ENCODE results near the gene PTPN5.
A peak's percentile ranks its signal among the peaks of the same experiment; 100 is the strongest.

PTPN5 gene

GRCh38 chr11:18736590-18737148 is 54.9 kb downstream of the PTPN5 start:
- no peak for DNase-seq

GRCh38 chr11:18733202-18733601 is 58.4 kb downstream of the PTPN5 start:
- no peak for DNase-seq

DNA sequence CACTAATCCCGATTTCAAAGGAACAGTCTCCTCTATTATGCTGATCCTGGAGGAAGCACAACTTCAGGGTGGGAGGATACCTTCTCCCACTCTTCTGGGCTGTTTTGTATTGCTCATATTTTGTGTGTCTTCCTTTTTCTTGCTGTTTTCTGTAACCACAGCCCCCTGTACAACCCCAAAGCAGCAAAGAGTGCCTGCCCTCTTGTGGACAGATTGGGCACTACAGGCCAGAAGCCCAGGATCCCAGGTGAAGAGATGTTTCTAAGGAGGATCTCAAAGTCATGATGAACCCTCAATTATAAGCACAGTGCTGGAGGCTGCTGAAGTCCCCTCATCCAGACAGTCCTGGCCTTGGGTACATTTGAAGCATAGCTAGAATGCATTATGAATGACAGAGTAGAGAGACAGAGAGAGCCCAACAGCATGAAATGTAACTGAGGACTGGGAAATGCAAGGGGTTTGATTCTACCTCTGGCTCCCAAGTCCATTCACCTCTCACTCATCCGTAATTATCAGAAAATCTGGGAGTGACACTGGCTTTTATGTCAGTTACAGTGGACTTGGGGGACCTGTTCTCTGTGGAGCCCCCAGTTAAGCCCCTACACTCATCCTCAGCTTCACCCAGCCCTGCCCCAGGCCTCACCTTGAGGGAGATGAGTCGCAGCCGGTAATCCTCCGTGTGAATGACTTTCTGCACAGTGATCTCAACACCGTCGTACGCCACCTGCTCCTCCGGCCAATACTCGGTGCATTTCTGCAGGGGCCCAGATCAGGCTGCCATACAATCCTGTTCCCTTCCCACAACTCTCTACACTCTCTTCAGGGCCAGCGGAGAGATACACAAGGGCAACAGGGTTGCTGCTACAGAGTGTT is 59.4 kb downstream of the PTPN5 start:
- DNase-seq, result peak; percentile 92

DNA sequence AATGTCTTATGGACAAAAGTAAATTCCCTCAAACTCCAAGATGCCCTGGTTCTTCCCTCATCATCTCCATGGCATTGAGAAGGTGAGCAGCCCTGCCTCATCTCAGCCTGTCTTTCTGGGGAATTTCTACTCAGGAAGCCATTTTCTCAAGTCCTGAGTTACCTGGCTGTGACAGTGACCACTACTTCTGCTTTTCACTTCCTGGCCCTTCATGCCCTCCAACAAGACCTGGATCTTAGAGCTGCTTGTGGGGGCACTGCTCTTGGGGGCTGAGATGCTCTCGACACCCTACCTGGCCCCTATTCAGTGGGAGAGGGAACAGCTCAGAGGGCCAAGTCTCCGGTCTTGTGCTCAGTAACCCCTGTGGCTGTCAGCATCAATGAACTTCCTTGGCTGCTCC is 60.2 kb downstream of the PTPN5 start:
- no peak for DNase-seq

- no peak for DNase-seq
Measured at GRCh38 chr11:18730020-18730419, 61.6 kb downstream of the PTPN5 start.

DNA sequence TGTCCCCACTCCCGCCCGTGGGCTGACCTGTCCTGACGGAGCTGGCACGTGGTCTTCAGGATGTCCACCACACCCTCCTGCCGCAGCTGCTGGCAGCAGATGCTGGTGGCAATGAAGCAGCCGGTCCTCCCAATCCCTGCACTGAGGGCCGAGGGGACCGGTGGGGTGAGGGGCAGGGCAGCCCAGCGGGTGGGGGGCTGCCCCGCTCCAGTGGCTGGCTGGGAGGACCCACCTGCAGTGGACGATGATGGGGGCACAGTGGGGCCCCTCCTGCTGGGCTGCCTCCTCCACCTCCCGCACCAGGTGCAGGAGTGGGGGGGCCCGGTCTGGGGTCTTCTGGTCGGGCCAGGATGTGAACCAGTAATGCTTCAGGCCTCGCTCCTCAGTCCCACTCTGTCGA is 62.2 kb downstream of the PTPN5 start:
- DNase-seq, result no peak

GRCh38 chr11:18728658-18729057 is 62.9 kb downstream of the PTPN5 start:
- DNase-seq, result no peak

GRCh38 chr11:18727479-18728236 is 63.9 kb downstream of the PTPN5 start:
- peak; percentile 78 for DNase-seq

DNA sequence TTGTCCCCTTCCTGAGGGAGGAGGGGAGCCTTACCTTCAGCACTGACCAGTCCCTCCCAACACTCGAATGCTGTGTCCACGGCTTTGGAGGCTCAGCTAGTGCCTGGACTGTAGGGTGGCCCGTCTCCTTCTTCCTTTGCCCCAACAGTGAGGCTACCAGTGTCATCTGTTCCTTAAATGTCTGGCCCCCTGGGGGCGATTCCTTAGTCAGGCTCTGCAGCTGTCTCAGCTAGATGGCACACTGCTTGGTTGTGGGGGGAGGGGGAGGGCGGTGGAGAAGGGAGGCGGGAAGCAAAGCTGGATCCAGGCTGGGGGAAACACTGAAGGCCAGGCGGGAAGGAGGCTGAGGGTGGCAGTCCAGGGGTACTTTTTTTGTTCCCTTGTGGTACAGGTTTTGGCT is 65.6 kb downstream of the PTPN5 start, which contains the start of gene IGSF22:
TSS of gene IGSF22 (minus strand) at position 149 of the 400 bp plus-strand sequence. CDS start 1,952 bp downstream, outside the sequence.
- no peak for DNase-seq

DNA sequence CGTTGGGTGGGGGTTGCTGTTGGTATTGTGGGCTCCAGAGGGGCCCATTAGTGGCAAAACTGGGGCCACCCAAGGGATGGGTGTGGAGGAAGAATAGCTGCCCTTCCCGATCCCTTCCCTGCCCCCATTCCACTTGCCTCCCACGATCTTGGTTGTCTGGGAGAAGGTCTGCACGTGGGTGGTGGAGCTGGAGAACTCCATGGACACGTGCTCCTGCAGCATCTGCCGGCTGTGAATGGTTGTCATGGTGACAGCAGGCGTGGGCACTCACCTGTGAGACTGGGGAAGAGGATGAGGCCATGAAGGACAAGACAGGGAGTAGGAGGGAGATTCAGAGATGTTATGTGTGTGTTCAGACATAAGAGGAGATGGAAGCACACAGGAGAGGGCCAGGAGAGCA is 67.6 kb downstream of the PTPN5 start:
- DNase-seq, result no peak

DNA sequence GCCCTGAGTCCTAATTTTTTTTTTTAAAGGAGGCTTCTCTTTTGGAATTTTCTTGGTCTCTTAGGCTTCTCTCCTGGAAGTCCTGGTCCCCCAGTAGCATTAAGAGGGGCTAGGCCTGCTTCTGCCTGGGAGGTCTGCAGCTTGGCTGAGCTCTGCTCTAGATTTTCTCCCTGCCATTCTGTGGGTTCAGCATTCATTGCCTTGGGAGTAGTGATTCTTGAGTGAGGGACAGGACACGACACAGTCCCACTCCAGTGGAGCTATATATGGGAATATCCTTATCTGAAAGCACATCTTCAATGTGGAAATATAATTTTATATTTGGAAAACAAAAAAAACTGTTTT is 69.3 kb downstream of the PTPN5 start:
- no peak for DNase-seq

- peak; percentile 83 for DNase-seq
Measured at GRCh38 chr11:18721561-18722292, 69.9 kb downstream of the PTPN5 start.

- peak; percentile 91 for DNase-seq
Measured at GRCh38 chr11:18720808-18721560, 70.6 kb downstream of the PTPN5 start.

DNA sequence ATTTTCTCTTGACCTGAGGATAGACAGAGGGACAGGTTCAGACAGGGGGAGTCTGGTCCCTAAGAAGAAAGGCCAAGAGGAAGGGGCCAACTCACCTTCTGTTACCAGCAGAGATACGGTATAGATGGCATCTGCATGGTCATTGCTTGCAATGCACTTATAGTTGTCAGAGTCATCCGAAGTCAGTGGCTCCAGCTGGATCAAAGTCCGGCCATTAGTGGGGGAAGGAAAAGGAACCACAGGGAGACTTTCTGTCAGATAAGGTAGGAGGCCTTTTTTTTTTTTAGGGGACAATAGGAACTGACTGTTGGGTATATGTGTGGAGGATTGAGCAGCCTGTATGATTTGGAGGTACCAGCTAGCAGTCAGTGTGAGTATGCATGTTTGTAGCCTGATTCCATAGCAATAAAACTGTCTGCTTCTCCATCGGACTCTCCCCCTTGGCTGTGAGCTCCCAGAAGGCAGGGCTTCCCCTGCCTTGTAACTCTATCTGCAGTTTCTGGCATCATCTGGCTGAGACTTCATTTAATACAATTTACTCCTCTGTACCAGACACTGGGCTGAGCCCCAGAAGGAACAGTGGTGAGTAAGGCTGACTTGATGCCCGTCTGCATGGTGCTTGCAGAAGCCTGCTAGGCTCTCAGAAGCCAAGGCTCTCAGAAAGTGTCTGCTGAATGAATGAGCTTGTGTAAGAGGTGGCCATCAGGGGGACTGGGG is 71.3 kb downstream of the PTPN5 start:
- no peak for DNase-seq

DNA sequence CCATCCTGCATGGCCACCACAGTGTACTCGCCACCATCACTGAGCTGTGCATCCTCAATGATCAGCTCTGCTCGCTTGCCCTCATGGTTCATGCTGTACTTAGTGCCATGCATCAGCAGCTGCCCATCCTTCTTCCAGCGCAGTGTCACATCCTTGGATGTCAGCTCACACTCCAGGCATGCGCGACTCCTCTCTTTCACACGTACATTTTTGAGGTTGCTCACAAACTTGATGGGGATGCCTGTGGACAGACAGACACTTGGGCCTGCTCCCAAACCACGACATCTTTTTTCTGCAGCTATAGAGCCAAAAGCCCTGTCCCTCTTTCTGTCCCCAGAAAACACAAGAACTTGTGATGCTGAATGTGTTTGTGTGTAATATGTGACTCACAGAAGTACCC is 76.1 kb downstream of the PTPN5 start:
- no peak for DNase-seq

- no peak for DNase-seq
Measured at GRCh38 chr11:18714443-18714780, 77.2 kb downstream of the PTPN5 start.

- no peak for DNase-seq
Measured at GRCh38 chr11:18713646-18714442, 77.8 kb downstream of the PTPN5 start.

- no peak for DNase-seq
Measured at GRCh38 chr11:18710545-18710944, 81.1 kb downstream of the PTPN5 start.

GRCh38 chr11:18709414-18709813 is 82.2 kb downstream of the PTPN5 start:
- no peak for DNase-seq

- DNase-seq, result no peak
Measured at GRCh38 chr11:18707811-18708340, 83.7 kb downstream of the PTPN5 start.
